Measurements from ENCODE around the gene RIMS1.

Gene RIMS1

DNA sequence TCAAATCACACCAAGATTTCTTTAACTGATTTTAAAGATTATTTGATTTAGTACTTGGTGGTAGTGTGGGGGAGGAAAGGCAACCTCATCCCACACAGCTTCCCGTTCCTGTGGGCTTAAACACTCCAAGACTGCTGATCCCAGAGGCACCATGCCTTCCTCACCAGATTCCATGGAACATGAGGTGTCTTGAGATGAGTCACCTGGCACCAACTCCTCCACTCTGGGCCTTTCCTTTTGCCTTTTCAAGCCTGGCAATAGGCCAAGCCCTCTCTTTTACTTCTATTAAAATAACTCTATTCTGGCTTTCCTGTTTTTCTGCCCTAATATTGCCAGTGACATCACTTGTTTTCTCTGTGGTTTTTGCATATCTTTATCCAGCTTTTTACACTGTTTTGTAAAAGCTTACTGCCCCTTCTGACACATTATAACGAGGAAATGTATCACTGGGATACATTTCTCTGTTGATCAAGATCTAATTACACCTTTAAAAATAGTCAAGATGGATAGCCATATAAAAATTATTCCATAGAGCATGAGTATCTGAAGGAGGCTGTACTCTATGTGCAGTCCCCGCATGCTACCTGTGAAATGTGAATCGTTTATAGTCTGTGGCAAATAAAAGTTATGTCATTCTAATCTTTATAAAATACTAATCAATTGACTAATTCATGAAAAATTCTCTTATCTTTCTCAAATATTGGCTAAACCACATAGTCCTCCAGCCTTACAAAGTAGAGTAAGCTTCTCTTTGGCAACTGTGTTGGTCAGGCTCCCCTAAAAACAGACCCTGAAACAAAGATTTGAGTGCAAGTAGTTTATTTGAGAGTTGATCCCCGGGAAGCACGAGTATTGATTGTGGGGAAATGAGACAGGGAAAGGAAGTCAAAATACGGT is 477.7 kb downstream of the RIMS1 start:
- Histone ChIP-seq H3K36me3 (ENCODE audit: control insufficient read depth, insufficient read depth, low read length) (no peaks in the 10 kb centered on the region), H3K27ac (ENCODE audit: insufficient read depth, low read depth, low read length, poor library complexity, severe bottlenecking) (no peak overlapping the region), H3K4me3 (ENCODE audit: insufficient read depth, low read depth, low read length) (no peak overlapping the region), H3K9me3 (ENCODE audit: control insufficient read depth, low read length) (no peaks in the 10 kb centered on the region), H3K4me1 (ENCODE audit: control insufficient read depth, insufficient read depth, low read length) (no peaks in the 10 kb centered on the region), H3K27me3 (ENCODE audit: control insufficient read depth, insufficient read depth, low read length, poor library complexity, severe bottlenecking) (no peaks in the 10 kb centered on the region)
- WGBS, 2 experiments = 90 to 93% methylated on average over 4 to 7 of the region's 7 CpGs

DNA sequence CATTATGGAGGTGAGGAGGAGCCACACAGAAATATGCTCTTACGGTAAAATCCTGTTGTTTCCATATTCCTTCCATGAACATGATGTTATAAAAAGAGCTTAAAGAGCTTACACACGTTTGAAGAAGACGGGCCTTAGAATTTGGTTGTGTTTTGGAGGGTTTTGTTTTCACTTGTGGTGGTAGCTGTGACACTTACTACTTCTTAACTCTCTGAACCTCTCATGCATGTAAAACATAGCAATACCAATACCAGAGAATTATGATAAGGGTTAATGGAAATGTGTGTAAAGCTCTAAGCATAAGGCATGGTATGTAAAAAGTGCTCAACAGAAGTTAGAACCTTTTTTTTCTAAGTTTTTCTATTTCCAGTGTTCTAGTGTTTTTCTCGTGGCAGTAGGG is 479.4 kb downstream of the RIMS1 start:
- 97 to 100% methylated on average over 2 to 4 of the region's 4 CpGs for WGBS, 2 experiments
- Histone ChIP-seq H3K36me3 (ENCODE audit: control insufficient read depth, insufficient read depth, low read length) (no peaks in the 10 kb centered on the region), H3K27ac (ENCODE audit: insufficient read depth, low read depth, low read length, poor library complexity, severe bottlenecking) (no peak overlapping the region)

DNA sequence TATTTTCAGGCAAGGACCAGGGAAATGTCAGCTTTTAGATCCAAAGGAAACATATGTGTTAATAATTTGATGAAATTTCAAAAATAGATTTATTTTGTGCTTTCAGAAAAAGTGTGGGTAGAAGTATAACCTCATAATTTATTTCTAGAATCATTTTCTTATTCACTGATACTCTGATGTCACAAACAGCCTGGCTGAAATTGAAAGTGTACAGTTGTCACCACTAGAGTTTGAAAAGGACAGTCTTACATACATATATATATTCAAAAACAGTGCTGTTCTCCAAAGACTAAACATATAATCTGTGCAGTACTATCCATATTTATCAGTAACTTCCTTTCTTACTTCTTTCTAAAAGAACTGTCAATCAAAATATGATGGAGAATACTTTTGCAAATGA is 481.1 kb downstream of the RIMS1 start:
- Histone ChIP-seq H3K27me3 (ENCODE audit: control insufficient read depth, insufficient read depth, low read length, poor library complexity, severe bottlenecking) (no peaks in the 10 kb centered on the region), H3K4me3 (ENCODE audit: insufficient read depth, low read depth, low read length) (no peak overlapping the region), H3K36me3 (ENCODE audit: control insufficient read depth, insufficient read depth, low read length) (no peaks in the 10 kb centered on the region), H3K9me3 (ENCODE audit: control insufficient read depth, low read length) (no peaks in the 10 kb centered on the region), H3K27ac (ENCODE audit: insufficient read depth, low read depth, low read length, poor library complexity, severe bottlenecking) (no peak overlapping the region), H3K4me1 (ENCODE audit: control insufficient read depth, insufficient read depth, low read length) (no peaks in the 10 kb centered on the region)

More for the DNA sequence above, 479.4 kb downstream of the RIMS1 start:
- Histone ChIP-seq H3K9me3 (ENCODE audit: control insufficient read depth, low read length) (no peaks in the 10 kb centered on the region), H3K4me3 (ENCODE audit: insufficient read depth, low read depth, low read length) (no peak overlapping the region), H3K27me3 (ENCODE audit: control insufficient read depth, insufficient read depth, low read length, poor library complexity, severe bottlenecking) (no peaks in the 10 kb centered on the region), H3K4me1 (ENCODE audit: control insufficient read depth, insufficient read depth, low read length) (no peaks in the 10 kb centered on the region)

DNA sequence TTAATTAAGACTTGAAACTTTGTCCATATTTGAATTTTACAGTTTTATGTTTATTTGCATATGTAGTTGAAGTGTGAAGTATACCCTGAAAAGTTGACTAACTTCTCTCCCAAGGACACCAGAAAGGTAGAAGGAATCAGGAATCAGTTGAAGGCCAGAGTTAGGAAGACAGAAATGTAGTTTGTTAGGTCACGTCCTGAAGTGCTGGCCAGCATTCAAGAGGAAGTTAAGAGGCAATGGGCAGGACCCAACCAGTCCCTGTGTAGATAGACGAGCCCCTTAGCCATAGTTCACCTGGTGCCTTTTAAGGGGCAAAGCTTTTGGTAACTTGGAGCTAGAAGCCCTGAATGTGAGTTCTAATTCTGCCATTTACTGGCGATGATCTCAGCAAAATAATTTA is 485.1 kb downstream of the RIMS1 start:
- no peaks in the 10 kb centered on the region for H3K36me3 ChIP-seq (ENCODE audit: control insufficient read depth, insufficient read depth, low read length)
- H3K4me3 ChIP-seq (ENCODE audit: insufficient read depth, low read depth, low read length) = no peak overlapping the region
- H3K4me1 ChIP-seq (ENCODE audit: control insufficient read depth, insufficient read depth, low read length) = peaks cover 8% of the 10 kb centered on the region
- H3K27me3 ChIP-seq (ENCODE audit: control insufficient read depth, insufficient read depth, low read length, poor library complexity, severe bottlenecking) = no peaks in the 10 kb centered on the region
- no peak overlapping the region for H3K27ac ChIP-seq (ENCODE audit: insufficient read depth, low read depth, low read length, poor library complexity, severe bottlenecking)
- H3K9me3 ChIP-seq (ENCODE audit: control insufficient read depth, low read length) = no peaks in the 10 kb centered on the region
- WGBS, 2 experiments = 83 to 97% methylated on average over 2 to 3 of the region's 3 CpGs

DNA sequence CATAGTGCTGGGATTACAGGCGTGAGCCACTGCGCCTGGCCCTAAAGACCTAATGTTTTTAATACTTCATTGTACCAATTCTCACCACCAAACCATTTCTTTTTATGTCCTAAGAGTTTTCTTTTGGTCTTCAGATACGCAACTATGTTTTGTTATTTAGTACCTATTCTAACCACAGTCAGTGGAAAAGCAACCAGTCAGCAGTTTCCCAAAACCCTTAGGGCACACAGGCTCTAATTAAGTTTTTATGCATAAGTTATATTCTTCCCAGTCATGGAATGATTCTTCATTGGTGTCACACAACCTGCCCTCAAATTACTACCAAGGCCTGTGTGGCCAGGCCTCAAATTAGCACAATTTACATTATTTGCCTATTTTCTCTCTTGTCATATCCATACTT is 487.8 kb downstream of the RIMS1 start:
- H3K4me3 ChIP-seq (ENCODE audit: insufficient read depth, low read depth, low read length) = no peak overlapping the region
- no peak overlapping the region for H3K27ac ChIP-seq (ENCODE audit: insufficient read depth, low read depth, low read length, poor library complexity, severe bottlenecking)

DNA sequence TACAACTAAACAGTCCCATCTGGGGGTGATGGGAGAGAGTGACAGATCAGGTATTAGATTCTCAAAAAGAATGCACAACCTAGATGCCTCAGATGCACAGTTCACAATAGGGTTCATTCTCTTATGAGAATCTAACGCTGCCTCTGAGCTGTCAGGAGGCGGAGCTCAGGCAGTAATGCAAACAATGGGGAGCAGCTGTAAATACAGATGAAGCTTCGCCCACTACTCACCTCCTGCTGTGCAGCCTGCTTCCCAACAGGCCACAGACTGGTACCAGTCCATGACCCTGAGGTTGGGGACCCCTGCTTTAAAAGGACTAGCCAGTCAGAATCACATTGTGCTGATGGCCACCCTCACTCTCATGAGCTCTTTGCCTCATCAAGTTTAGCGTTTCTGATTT is 488.5 kb downstream of the RIMS1 start:
- no peak overlapping the region for H3K27ac ChIP-seq (ENCODE audit: insufficient read depth, low read depth, low read length, poor library complexity, severe bottlenecking)
- no peaks in the 10 kb centered on the region for H3K36me3 ChIP-seq (ENCODE audit: control insufficient read depth, insufficient read depth, low read length)
- peaks cover 8% of the 10 kb centered on the region for H3K4me1 ChIP-seq (ENCODE audit: control insufficient read depth, insufficient read depth, low read length)
- H3K9me3 ChIP-seq (ENCODE audit: control insufficient read depth, low read length) = no peaks in the 10 kb centered on the region
- no peaks in the 10 kb centered on the region for H3K27me3 ChIP-seq (ENCODE audit: control insufficient read depth, insufficient read depth, low read length, poor library complexity, severe bottlenecking)
- no peak overlapping the region for H3K4me3 ChIP-seq (ENCODE audit: insufficient read depth, low read depth, low read length)
- WGBS, 2 experiments = 38 to 42% methylated on average over 4 of the region's 4 CpGs

More for the DNA sequence above, 487.8 kb downstream of the RIMS1 start:
- Histone ChIP-seq H3K27me3 (ENCODE audit: control insufficient read depth, insufficient read depth, low read length, poor library complexity, severe bottlenecking) (no peaks in the 10 kb centered on the region), H3K9me3 (ENCODE audit: control insufficient read depth, low read length) (no peaks in the 10 kb centered on the region), H3K36me3 (ENCODE audit: control insufficient read depth, insufficient read depth, low read length) (no peaks in the 10 kb centered on the region), H3K4me1 (ENCODE audit: control insufficient read depth, insufficient read depth, low read length) (peaks cover 8% of the 10 kb centered on the region)
- 94 to 99% methylated on average over 3 of the region's 3 CpGs for WGBS, 2 experiments

DNA sequence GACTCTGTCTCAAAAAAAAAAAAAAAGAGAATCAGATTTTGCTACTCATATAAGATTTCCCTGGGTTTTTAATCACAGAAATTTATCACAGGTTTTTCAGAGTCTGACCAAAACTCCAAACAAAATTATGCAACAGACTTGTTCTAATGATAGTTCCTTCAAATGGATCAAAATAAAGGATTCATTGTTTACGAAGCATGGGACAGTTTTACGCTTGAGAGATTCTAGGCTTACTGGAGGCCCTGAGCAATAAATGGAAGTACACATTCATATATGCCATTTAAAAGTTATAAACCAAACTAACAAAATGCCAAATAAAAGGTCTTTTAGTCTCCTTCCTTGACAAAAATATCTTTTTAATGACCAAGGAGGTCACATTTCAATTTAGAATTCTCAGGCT is 490.4 kb downstream of the RIMS1 start:
- 95 to 100% methylated on average over 2 of the region's 2 CpGs for WGBS, 2 experiments
- Histone ChIP-seq H3K27ac (ENCODE audit: insufficient read depth, low read depth, low read length, poor library complexity, severe bottlenecking) (no peak overlapping the region), H3K4me1 (ENCODE audit: control insufficient read depth, insufficient read depth, low read length) (peaks cover 8% of the 10 kb centered on the region)

DNA sequence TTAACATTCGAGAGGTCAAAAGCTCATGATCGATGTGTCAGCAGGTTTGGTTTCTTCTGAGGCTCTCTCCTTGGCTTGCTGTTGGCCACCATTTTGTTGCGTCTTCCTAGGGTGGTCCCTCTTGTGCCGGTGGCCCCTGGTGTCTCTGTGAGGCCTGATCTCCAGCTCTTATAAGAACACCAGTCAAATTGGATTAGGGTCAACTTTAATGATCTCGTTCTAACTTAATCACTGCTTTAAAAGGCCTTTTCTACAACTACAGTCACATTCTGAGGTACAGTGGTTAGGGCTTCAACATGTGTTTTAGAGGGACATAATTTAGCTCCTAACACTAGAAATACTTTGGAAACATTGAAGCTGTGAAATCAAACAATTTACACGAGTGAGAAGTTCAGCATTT is 494.7 kb downstream of the RIMS1 start:
- Histone ChIP-seq H3K27me3 (ENCODE audit: control insufficient read depth, insufficient read depth, low read length, poor library complexity, severe bottlenecking) (no peaks in the 10 kb centered on the region), H3K4me1 (ENCODE audit: control insufficient read depth, insufficient read depth, low read length) (no peaks in the 10 kb centered on the region), H3K9me3 (ENCODE audit: control insufficient read depth, low read length) (no peaks in the 10 kb centered on the region), H3K4me3 (ENCODE audit: insufficient read depth, low read depth, low read length) (no peak overlapping the region), H3K27ac (ENCODE audit: insufficient read depth, low read depth, low read length, poor library complexity, severe bottlenecking) (no peak overlapping the region), H3K36me3 (ENCODE audit: control insufficient read depth, insufficient read depth, low read length) (no peaks in the 10 kb centered on the region)
- 76 to 80% methylated on average over 5 to 6 of the region's 6 CpGs for WGBS, 2 experiments

More for the DNA sequence above, 490.4 kb downstream of the RIMS1 start:
- H3K9me3 ChIP-seq (ENCODE audit: control insufficient read depth, low read length) = no peaks in the 10 kb centered on the region
- H3K27me3 ChIP-seq (ENCODE audit: control insufficient read depth, insufficient read depth, low read length, poor library complexity, severe bottlenecking) = no peaks in the 10 kb centered on the region
- H3K36me3 ChIP-seq (ENCODE audit: control insufficient read depth, insufficient read depth, low read length) = no peaks in the 10 kb centered on the region
- H3K4me3 ChIP-seq (ENCODE audit: insufficient read depth, low read depth, low read length) = no peak overlapping the region

DNA sequence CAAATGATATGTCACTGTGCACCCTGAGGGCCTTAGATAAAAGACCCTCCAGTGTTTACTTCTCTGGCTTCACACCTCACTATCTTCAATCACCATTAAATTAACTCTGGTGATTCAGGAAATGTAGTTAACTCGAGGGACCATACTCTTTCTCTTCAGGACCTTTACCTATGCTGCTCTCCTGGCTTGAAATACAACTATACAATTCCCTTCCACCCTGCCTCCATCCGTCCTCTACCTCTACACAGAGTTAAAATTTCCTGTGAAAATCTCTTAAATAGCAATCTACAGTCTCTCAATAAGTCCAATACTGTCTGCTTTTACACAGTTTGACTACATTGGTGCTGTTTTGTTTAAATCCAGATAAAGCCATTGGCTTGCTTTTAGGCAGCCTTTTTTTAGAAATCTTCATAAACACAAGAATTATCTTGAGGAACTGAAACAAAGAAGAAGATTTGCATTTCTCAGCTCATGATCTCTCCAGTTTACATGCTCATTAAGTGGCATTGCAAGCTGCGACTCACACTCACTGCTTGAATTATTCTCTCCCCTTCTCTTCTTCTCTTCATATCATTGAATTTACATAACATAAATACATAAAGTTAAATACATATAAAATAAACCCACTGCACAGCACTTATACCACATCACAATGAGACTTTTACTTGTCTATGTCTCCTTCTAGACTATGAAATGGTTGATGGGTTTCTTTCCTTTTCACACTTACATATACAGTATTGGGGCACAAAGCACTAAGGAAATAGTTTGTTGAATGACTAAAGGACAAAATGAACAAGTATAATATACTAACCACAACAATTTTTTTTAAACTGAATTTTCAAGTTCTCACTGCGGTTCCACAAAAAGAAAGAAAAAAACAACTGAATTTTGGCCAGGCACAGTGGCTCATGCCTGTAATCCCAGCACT is 496.5 kb downstream of the RIMS1 start:
- WGBS, 2 experiments = 74 to 79% methylated on average over 4 of the region's 4 CpGs
- Histone ChIP-seq H3K9me3 (ENCODE audit: control insufficient read depth, low read length) (no peaks in the 10 kb centered on the region), H3K4me1 (ENCODE audit: control insufficient read depth, insufficient read depth, low read length) (no peaks in the 10 kb centered on the region), H3K36me3 (ENCODE audit: control insufficient read depth, insufficient read depth, low read length) (no peaks in the 10 kb centered on the region), H3K4me3 (ENCODE audit: insufficient read depth, low read depth, low read length) (no peak overlapping the region), H3K27me3 (ENCODE audit: control insufficient read depth, insufficient read depth, low read length, poor library complexity, severe bottlenecking) (no peaks in the 10 kb centered on the region), H3K27ac (ENCODE audit: insufficient read depth, low read depth, low read length, poor library complexity, severe bottlenecking) (no peak overlapping the region)

DNA sequence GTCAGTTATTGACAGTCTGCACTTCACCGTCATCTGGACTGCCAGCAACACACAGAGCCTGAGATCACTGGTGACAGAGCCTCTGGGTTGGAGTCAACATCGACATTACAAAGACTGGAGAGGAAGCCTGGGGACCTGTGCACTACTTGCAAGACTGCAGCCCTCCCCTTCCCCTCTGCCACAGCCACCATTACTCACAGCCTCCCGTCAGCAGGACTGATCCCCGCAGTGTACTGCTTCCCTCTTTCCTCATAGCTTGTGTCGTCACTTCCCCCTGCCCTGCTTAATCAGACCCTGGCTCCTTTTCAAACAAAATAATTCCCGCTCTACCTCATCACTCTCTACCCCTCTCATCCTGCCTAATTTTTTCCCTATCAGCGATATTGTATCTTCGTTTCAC is 500.0 kb downstream of the RIMS1 start:
- Histone ChIP-seq H3K36me3 (ENCODE audit: control insufficient read depth, insufficient read depth, low read length) (no peaks in the 10 kb centered on the region), H3K4me1 (ENCODE audit: control insufficient read depth, insufficient read depth, low read length) (no peaks in the 10 kb centered on the region), H3K27ac (ENCODE audit: insufficient read depth, low read depth, low read length, poor library complexity, severe bottlenecking) (no peak overlapping the region), H3K27me3 (ENCODE audit: control insufficient read depth, insufficient read depth, low read length, poor library complexity, severe bottlenecking) (no peaks in the 10 kb centered on the region), H3K9me3 (ENCODE audit: control insufficient read depth, low read length) (no peaks in the 10 kb centered on the region), H3K4me3 (ENCODE audit: insufficient read depth, low read depth, low read length) (no peak overlapping the region)
- WGBS, 2 experiments = 91 to 92% methylated on average over 8 of the region's 8 CpGs
